Hepatocyte (in vitro differentiated cells): ENCODE data around the gene PPM1B. TPM values are rescaled to one million over a fixed set of nuclear protein-coding genes. Genes with fewer than 3 reads are reported as not detected.

Experiments used
- DNase-seq: peaks from one replicate; pipeline ENCODE4 v3.0.0-alpha.2; 2016; ENCODE audit warnings: low spot score
- H2AFZ ChIP-seq: fragments of 200-600 bp; sonication (generic); 2 replicates; pipeline ENCODE4 v1.6.0; 2016; ENCODE audit warnings: antibody characterized with exemption, mild to moderate bottlenecking
- H3K27ac ChIP-seq: fragments of 200-600 bp; sonication (generic); 2 replicates; pipeline ENCODE4 v1.5.1; 2016; ENCODE audit warnings: mild to moderate bottlenecking
- H3K27me3 ChIP-seq: fragments of 200-600 bp; sonication (generic); 2 replicates; pipeline ENCODE4 v1.6.1; 2016
- H3K36me3 ChIP-seq: fragments of 200-600 bp; sonication (generic); replicated peaks from 2 replicates; pipeline ENCODE4 v1.5.1; 2016; ENCODE audit warnings: low read depth; ENCODE audit not compliant: insufficient read depth
- H3K4me1 ChIP-seq: fragments of 200-600 bp; sonication (generic); 2 replicates; pipeline ENCODE4 v1.5.1; 2016; ENCODE audit warnings: mild to moderate bottlenecking, moderate library complexity; ENCODE audit not compliant: insufficient read depth
- H3K4me2 ChIP-seq: fragments of 200-600 bp; sonication (generic); 2 replicates; pipeline ENCODE4 v1.6.0; 2016
- H3K4me3 ChIP-seq: fragments of 200-600 bp; sonication (generic); 2 replicates; pipeline ENCODE4 v1.5.1; 2016; ENCODE audit warnings: mild to moderate bottlenecking
- H3K79me2 ChIP-seq: fragments of 200-600 bp; sonication (generic); 2 replicates; pipeline ENCODE4 v1.6.0; 2017; ENCODE audit warnings: mild to moderate bottlenecking
- H3K9me2 ChIP-seq: fragments of 200-600 bp; sonication (generic); replicated peaks from 2 replicates; pipeline ENCODE4 v1.6.0; 2017; ENCODE audit warnings: mild to moderate bottlenecking; ENCODE audit not compliant: insufficient read depth
- H3K9me3 ChIP-seq: fragments of 200-600 bp; sonication (generic); 2 replicates; pipeline ENCODE4 v1.5.1; 2016; ENCODE audit warnings: low read depth, mild to moderate bottlenecking
- H4K20me1 ChIP-seq: fragments of 200-600 bp; sonication (generic); 2 replicates; pipeline ENCODE4 v1.6.0; 2016; ENCODE audit warnings: mild to moderate bottlenecking; ENCODE audit not compliant: insufficient read depth, poor library complexity, severe bottlenecking
- CTCF ChIP-seq: fragments of 200-600 bp; sonication (generic); IDR thresholded peaks from 2 replicates; pipeline ENCODE4 v1.5.1; 2016; ENCODE audit warnings: antibody characterized with exemption, mild to moderate bottlenecking; ENCODE audit not compliant: poor library complexity
- EZH2 ChIP-seq: fragments of 200-600 bp; sonication (generic); IDR thresholded peaks from 2 replicates; pipeline ENCODE4 v1.6.1; 2016; ENCODE audit warnings: antibody characterized with exemption, mild to moderate bottlenecking, borderline replicate concordance
- EZH2phosphoT487 ChIP-seq: fragments of 200-600 bp; sonication (generic); IDR thresholded peaks from one replicate; pipeline ENCODE4 v1.6.1; 2018; ENCODE audit warnings: antibody characterized with exemption, mild to moderate bottlenecking, low read depth, moderate library complexity; ENCODE audit not compliant: unreplicated experiment, severe bottlenecking
- WGBS: methylation state at CpG from one replicate; pipeline ENCODE4 v1.1.6; 2016; ENCODE audit warnings: low lambda C conversion rate; ENCODE audit errors: missing lambda C conversion rate; 5-methylcytosine and 5-hydroxymethylcytosine counted together
- polyA plus RNA-seq: library from polyadenylated mRNA; unstranded; fragments of >200 nt; fragmentation: Nextera tagmentation; extraction: Ambion mirVana; gene quantifications from 2 replicates; pipeline ENCODE4 v1.2.1, GENCODE V29; 2016
- total RNA-seq: library from RNA; depleted of rRNA; stranded (reverse); fragments of >200 nt; gene quantifications from 2 replicates; pipeline ENCODE4 v1.2.3, GENCODE V29; 2014

Gene PPM1B
- total RNA-seq: 48.1 and 49.1 TPM in 2 replicates
- 36.0 and 39.1 TPM in 2 replicates for polyA plus RNA-seq

GRCh38 chr2:44168681-44169154 lies at the start of gene PPM1B:
TSS of gene PPM1B (plus strand) at chr2:44168875. CDS start at chr2:44201200, 32,325 bp downstream.
- Histone ChIP-seq H3K9me2 (no peaks in the 10 kb centered on the region), H3K79me2 (peaks cover 45% of the 10 kb centered on the region), H4K20me1 (peaks cover 40% of the 10 kb centered on the region), H2AFZ (peak within 1 kb of the TSS; percentile 34), H3K27ac (peak within 1 kb of the TSS; percentile 91), H3K27me3 (no peaks in the 10 kb centered on the region), H3K4me2 (peak within 1 kb of the TSS; percentile 85), H3K9me3 (no peaks in the 10 kb centered on the region), H3K4me1 (peaks cover 6% of the 10 kb centered on the region), H3K36me3 (no peaks in the 10 kb centered on the region), H3K4me3 (peak within 1 kb of the TSS; percentile 97)
- peak; percentile 100 for DNase-seq
- WGBS: 2% methylated on average over 22 of the region's 49 CpGs
- TF ChIP-seq CTCF (no peak), EZH2phosphoT487 (no peak), EZH2 (no peak)

GRCh38 chr2:44119878-44120277 lies 48.8 kb upstream of the PPM1B start:
- no peak for TF ChIP-seq EZH2phosphoT487
- TF ChIP-seq CTCF: no peak
- TF ChIP-seq EZH2: no peak

GRCh38 chr2:44120428-44120827 lies 48.2 kb upstream of the PPM1B start:
- Histone ChIP-seq H4K20me1 (no peaks in the 10 kb centered on the region), H3K4me2 (no peak overlapping the region), H3K4me3 (no peak overlapping the region), H3K79me2 (no peaks in the 10 kb centered on the region), H3K9me3 (no peaks in the 10 kb centered on the region), H3K36me3 (no peaks in the 10 kb centered on the region), H3K27me3 (no peaks in the 10 kb centered on the region), H3K9me2 (no peaks in the 10 kb centered on the region), H3K27ac (no peak overlapping the region), H2AFZ (no peak overlapping the region), H3K4me1 (no peaks in the 10 kb centered on the region)
- no peak for DNase-seq
- TF ChIP-seq EZH2 (no peak), CTCF (no peak), EZH2phosphoT487 (no peak)
- WGBS: 69% methylated on average over 2 of the region's 2 CpGs

More at GRCh38 chr2:44119878-44120277, 48.8 kb upstream of the PPM1B start:
- no peak for DNase-seq
- Histone ChIP-seq H3K4me3 (no peak overlapping the region), H3K36me3 (no peaks in the 10 kb centered on the region), H3K79me2 (no peaks in the 10 kb centered on the region), H4K20me1 (no peaks in the 10 kb centered on the region), H2AFZ (no peak overlapping the region), H3K4me2 (no peak overlapping the region), H3K9me2 (no peaks in the 10 kb centered on the region), H3K27ac (no peak overlapping the region), H3K4me1 (no peaks in the 10 kb centered on the region), H3K27me3 (no peaks in the 10 kb centered on the region), H3K9me3 (no peaks in the 10 kb centered on the region)

GRCh38 chr2:44121899-44122298 lies 46.8 kb upstream of the PPM1B start:
- WGBS: 63% methylated on average over 3 of the region's 3 CpGs
- no peak for DNase-seq
- H4K20me1 ChIP-seq: no peaks in the 10 kb centered on the region
- H3K27ac ChIP-seq: no peak overlapping the region
- no peak for TF ChIP-seq EZH2
- no peak for TF ChIP-seq EZH2phosphoT487
- no peak for TF ChIP-seq CTCF
- no peaks in the 10 kb centered on the region for H3K79me2 ChIP-seq
- no peaks in the 10 kb centered on the region for H3K4me1 ChIP-seq
- H3K4me3 ChIP-seq: no peak overlapping the region
- H2AFZ ChIP-seq: no peak overlapping the region
- H3K4me2 ChIP-seq: no peak overlapping the region
- H3K9me2 ChIP-seq: no peaks in the 10 kb centered on the region
- no peaks in the 10 kb centered on the region for H3K27me3 ChIP-seq
- H3K9me3 ChIP-seq: no peaks in the 10 kb centered on the region
- H3K36me3 ChIP-seq: no peaks in the 10 kb centered on the region
